GM19455 (cell line): ENCODE measurements around the gene CAMTA1.
"Not testable (repeated sequence)": the region's sequence is repeated elsewhere in the genome, so short reads cannot be mapped to it uniquely, and the experiment has no call there.

Source experiments
- ATAC-seq: cut with Tn5 transposase; IDR thresholded peaks from one replicate; pipeline ENCODE4 v1.9.1; 2021; ENCODE audit not compliant: unreplicated experiment

Gene CAMTA1

GRCh38 chr1:6902153-6902552 is 116.9 kb downstream of the CAMTA1 start:
- ATAC-seq, result no peak

GRCh38 chr1:6904476-6905170 is 119.4 kb downstream of the CAMTA1 start:
- ATAC-seq, result no peak

- ATAC-seq, result no peak
These were observed 120.1 kb downstream of the CAMTA1 start for GRCh38 chr1:6905331-6905730.

- no peak for ATAC-seq
These were observed 120.5 kb downstream of the CAMTA1 start for GRCh38 chr1:6905790-6906189.

GRCh38 chr1:6906783-6907182 is 121.5 kb downstream of the CAMTA1 start:
- ATAC-seq, result no peak

- no peak for ATAC-seq
These were observed 121.9 kb downstream of the CAMTA1 start for GRCh38 chr1:6907201-6907600.

GRCh38 chr1:6907676-6908434 is 122.6 kb downstream of the CAMTA1 start:
- ATAC-seq, result no peak

- no peak for ATAC-seq
These were observed 124.1 kb downstream of the CAMTA1 start for GRCh38 chr1:6909401-6909800.

GRCh38 chr1:6909857-6910256 is 124.6 kb downstream of the CAMTA1 start:
- no peak for ATAC-seq

- no peak for ATAC-seq
These were observed 126.0 kb downstream of the CAMTA1 start for GRCh38 chr1:6911021-6911941.

- ATAC-seq, result no peak
These were observed 126.7 kb downstream of the CAMTA1 start for GRCh38 chr1:6911974-6912373.

GRCh38 chr1:6912518-6912917 is 127.3 kb downstream of the CAMTA1 start:
- no peak for ATAC-seq

- ATAC-seq, result no peak
These were observed 127.8 kb downstream of the CAMTA1 start for GRCh38 chr1:6913086-6913485.

- ATAC-seq, result no peak
These were observed 129.5 kb downstream of the CAMTA1 start for GRCh38 chr1:6914706-6915105.

GRCh38 chr1:6915999-6916565 is 130.8 kb downstream of the CAMTA1 start:
- no peak for ATAC-seq

GRCh38 chr1:6917067-6917466 is 131.8 kb downstream of the CAMTA1 start:
- no peak for ATAC-seq

- no peak for ATAC-seq
These were observed 133.1 kb downstream of the CAMTA1 start for GRCh38 chr1:6918186-6918924.

GRCh38 chr1:6918925-6919511 is 133.8 kb downstream of the CAMTA1 start:
- no peak for ATAC-seq

GRCh38 chr1:6921506-6921905 is 136.3 kb downstream of the CAMTA1 start:
- not testable (repeated sequence) for ATAC-seq
